Caco-2 (cell line): Measurements from ENCODE around the gene FHIT. TPM values are rescaled to one million over a fixed set of nuclear protein-coding genes. Genes with fewer than 3 reads are reported as not detected.

ENCODE experiments used
- BruUV-seq: library from RNA; stranded (reverse); fragments of 400-500 nt; replicated peaks from 2 replicates; lab custom pipeline; 2021; lab: Mats Ljungman, UMichigan
- CTCF ChIA-PET: fragments of 300-600 bp; sonication (Branson Sonifier 250); formaldehyde crosslinking; loops from one replicate; lab custom pipeline; 2022; ENCODE audit warnings: antibody characterized with exemption; lab: Charles Lee
- POLR2A ChIA-PET: fragments of 300-600 bp; sonication (Branson Sonifier 250); formaldehyde crosslinking; loops from one replicate; lab custom pipeline; 2022; ENCODE audit warnings: antibody characterized with exemption; lab: Charles Lee
- DNase-seq, 2 experiments: peaks; one replicate each; pipeline versions ENCODE4 v3.0.0 to v3.0.0-alpha.2; 2020 to 2022
- H3K27me3 ChIP-seq: replicated peaks from 2 replicates; pipeline ENCODE4 v1.6.0; 2011; ENCODE audit warnings: low read length; ENCODE audit not compliant: control insufficient read depth, insufficient read depth
- H3K36me3 ChIP-seq: 2 replicates; pipeline ENCODE4 v1.5.1; 2011; ENCODE audit warnings: low read length; ENCODE audit not compliant: control insufficient read depth, insufficient read depth
- H3K4me1 ChIP-seq: fragments of 250-450 bp; sonication (Bioruptor Pico); 2 replicates; pipeline ENCODE4 v1.5.1; 2020; ENCODE audit warnings: mild to moderate bottlenecking
- H3K4me3 ChIP-seq: 2 replicates; pipeline ENCODE4 v1.5.1; 2011; ENCODE audit warnings: low read depth, mild to moderate bottlenecking, control low read depth, low read length
- H3K9me3 ChIP-seq: fragments of 250-450 bp; sonication (Bioruptor Pico); 2 replicates; pipeline ENCODE4 v1.5.1; 2020; ENCODE audit warnings: mild to moderate bottlenecking, moderate library complexity
- H3K27ac Mint-ChIP-seq: one replicate; pipeline ENCODE4 v1.8.0; 2022; ENCODE audit warnings: mixed read lengths; ENCODE audit not compliant: unreplicated experiment
- H3K27me3 Mint-ChIP-seq: one replicate; pipeline ENCODE4 v1.8.0; 2022; ENCODE audit warnings: mixed read lengths; ENCODE audit not compliant: insufficient read depth, unreplicated experiment
- H3K36me3 Mint-ChIP-seq: one replicate; pipeline ENCODE4 v1.8.0; 2022; ENCODE audit warnings: mild to moderate bottlenecking, mixed read lengths; ENCODE audit not compliant: insufficient read depth, unreplicated experiment
- H3K4me1 Mint-ChIP-seq: one replicate; pipeline ENCODE4 v1.8.0; 2022; ENCODE audit warnings: low read depth, mixed read lengths; ENCODE audit not compliant: unreplicated experiment
- H3K4me3 Mint-ChIP-seq: one replicate; pipeline ENCODE4 v1.8.0; 2022; ENCODE audit warnings: mild to moderate bottlenecking, moderate library complexity, mixed read lengths; ENCODE audit not compliant: unreplicated experiment
- H3K9me3 Mint-ChIP-seq: one replicate; pipeline ENCODE4 v1.8.0; 2022; ENCODE audit warnings: mixed read lengths; ENCODE audit not compliant: unreplicated experiment
- intact Hi-C: fragments of 100-400 bp; cut with micrococcal nuclease; formaldehyde crosslinking; loops from one replicate; pipeline ENCODE4 v1.10.0; 2022; ENCODE audit not compliant: unreplicated experiment
- total RNA-seq: library from RNA; stranded (reverse); gene quantifications from 2 replicates; pipeline ENCODE4 v1.2.3, GENCODE V29; 2022
- TF ChIP-seq, protein P1 (sequence below), 2 experiments: fragments of 200-600 bp in 1 of 2; IDR thresholded peaks; 1 replicate in 1 of 2; 2 replicates in 1 of 2; pipeline versions ENCODE4 v1.5.1 to v1.8.0; 2011 to 2022; ENCODE audit warnings: antibody characterized with exemption in 1 of 2, control low read depth in 1 of 2, inconsistent platforms in 1 of 2, low read depth in 1 of 2, low read length in 1 of 2, mild to moderate bottlenecking in 1 of 2, moderate library complexity in 1 of 2; ENCODE audit not compliant: insufficient read depth in 1 of 2, severe bottlenecking in 1 of 2, unreplicated experiment in 1 of 2

FHIT gene
- total RNA-seq, 1 experiment from 2014 or later = 8.3 TPM

DNA sequence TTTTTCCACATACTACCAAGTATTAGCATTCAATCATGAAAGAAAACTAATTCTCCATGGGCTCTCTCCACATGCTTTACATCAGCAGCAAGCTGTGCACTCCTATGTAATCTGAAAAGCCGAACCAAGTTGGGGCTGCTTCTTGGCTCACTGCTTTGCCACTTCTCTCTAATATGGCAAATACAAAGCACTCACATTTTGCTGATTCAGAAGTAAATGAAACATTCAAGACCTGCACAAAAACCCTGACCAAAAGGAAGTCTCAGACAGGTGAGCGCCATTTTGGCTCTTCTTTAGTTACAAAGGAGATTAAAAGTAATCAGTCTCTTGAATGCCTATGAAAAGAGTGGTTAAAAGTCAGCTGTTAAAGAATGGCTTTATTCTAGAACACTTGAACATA, 915.2 kb downstream of the FHIT start:
- Histone ChIP-seq H3K27me3 (no peaks in the 10 kb centered on the region), H3K4me3 (no peak overlapping the region), H3K36me3 (no peaks in the 10 kb centered on the region), H3K9me3 (no peaks in the 10 kb centered on the region), H3K4me1 (no peaks in the 10 kb centered on the region)
- no peaks in the 10 kb centered on the region for H3K27me3 Mint-ChIP-seq
- TF ChIP-seq, protein P1, sequence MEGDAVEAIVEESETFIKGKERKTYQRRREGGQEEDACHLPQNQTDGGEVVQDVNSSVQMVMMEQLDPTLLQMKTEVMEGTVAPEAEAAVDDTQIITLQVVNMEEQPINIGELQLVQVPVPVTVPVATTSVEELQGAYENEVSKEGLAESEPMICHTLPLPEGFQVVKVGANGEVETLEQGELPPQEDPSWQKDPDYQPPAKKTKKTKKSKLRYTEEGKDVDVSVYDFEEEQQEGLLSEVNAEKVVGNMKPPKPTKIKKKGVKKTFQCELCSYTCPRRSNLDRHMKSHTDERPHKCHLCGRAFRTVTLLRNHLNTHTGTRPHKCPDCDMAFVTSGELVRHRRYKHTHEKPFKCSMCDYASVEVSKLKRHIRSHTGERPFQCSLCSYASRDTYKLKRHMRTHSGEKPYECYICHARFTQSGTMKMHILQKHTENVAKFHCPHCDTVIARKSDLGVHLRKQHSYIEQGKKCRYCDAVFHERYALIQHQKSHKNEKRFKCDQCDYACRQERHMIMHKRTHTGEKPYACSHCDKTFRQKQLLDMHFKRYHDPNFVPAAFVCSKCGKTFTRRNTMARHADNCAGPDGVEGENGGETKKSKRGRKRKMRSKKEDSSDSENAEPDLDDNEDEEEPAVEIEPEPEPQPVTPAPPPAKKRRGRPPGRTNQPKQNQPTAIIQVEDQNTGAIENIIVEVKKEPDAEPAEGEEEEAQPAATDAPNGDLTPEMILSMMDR (IDR thresholded peaks at IDR 0.05; ENCODE audit: insufficient read depth in 1 of 2, low read depth in 1 of 2, low read length in 1 of 2, severe bottlenecking in 1 of 2, unreplicated experiment in 1 of 2) = no peak
- intact Hi-C loops = no loop called here
- BruUV-seq = no TSS peak
- no peak for DNase-seq
- H3K36me3 Mint-ChIP-seq = no peaks in the 10 kb centered on the region
- ChIA-PET CTCF (no interaction called here), POLR2A (no interaction called here)
- H3K27ac Mint-ChIP-seq = no peak overlapping the region
- no peaks in the 10 kb centered on the region for H3K4me1 Mint-ChIP-seq
- H3K9me3 Mint-ChIP-seq = no peaks in the 10 kb centered on the region
- H3K4me3 Mint-ChIP-seq = no peak overlapping the region

DNA sequence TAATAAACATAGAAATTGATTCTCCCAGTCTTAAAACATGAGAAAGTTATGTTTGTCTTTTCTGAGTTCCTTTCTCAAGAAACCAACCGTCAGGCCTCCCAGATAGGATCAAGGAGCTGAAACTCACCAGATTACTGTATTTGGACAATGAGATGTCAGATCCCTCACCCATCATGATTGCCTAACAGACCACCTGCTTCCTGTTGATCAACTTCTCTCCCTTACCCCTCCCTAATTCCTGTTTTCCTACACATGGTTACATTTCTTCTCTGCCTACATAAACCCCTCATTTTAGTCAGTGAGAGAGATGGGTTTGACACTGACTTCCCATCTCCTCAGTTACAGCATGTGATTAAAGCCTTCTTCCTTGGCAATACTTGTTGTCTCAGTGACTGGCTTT, 917.5 kb downstream of the FHIT start:
- Histone ChIP-seq H3K9me3 (no peaks in the 10 kb centered on the region), H3K36me3 (no peaks in the 10 kb centered on the region), H3K4me1 (no peaks in the 10 kb centered on the region), H3K4me3 (no peak overlapping the region), H3K27me3 (no peaks in the 10 kb centered on the region)
- CTCF ChIA-PET = no interaction called here
- Mint-ChIP-seq H3K36me3 (no peaks in the 10 kb centered on the region), H3K4me3 (no peak overlapping the region), H3K27me3 (no peaks in the 10 kb centered on the region), H3K4me1 (no peaks in the 10 kb centered on the region), H3K9me3 (no peaks in the 10 kb centered on the region), H3K27ac (no peak overlapping the region)
- TF ChIP-seq, protein P1 (IDR thresholded peaks at IDR 0.05; ENCODE audit: insufficient read depth in 1 of 2, low read depth in 1 of 2, low read length in 1 of 2, severe bottlenecking in 1 of 2, unreplicated experiment in 1 of 2) = no peak
- no TSS peak for BruUV-seq
- POLR2A ChIA-PET = no interaction called here
- no peak for DNase-seq
- intact Hi-C loops = no loop called here

GRCh38 chr3:60330107-60330506, 921.1 kb downstream of the FHIT start:
- Histone ChIP-seq H3K4me3 (no peak overlapping the region), H3K9me3 (no peaks in the 10 kb centered on the region), H3K36me3 (no peaks in the 10 kb centered on the region), H3K4me1 (no peaks in the 10 kb centered on the region), H3K27me3 (no peaks in the 10 kb centered on the region)
- H3K9me3 Mint-ChIP-seq = no peaks in the 10 kb centered on the region
- no peak for DNase-seq
- no peaks in the 10 kb centered on the region for H3K4me1 Mint-ChIP-seq
- CTCF ChIA-PET = no interaction called here
- intact Hi-C loops = no loop called here
- no peak overlapping the region for H3K4me3 Mint-ChIP-seq
- POLR2A ChIA-PET = no interaction called here
- H3K36me3 Mint-ChIP-seq = no peaks in the 10 kb centered on the region
- BruUV-seq = no TSS peak
- TF ChIP-seq, protein P1 (IDR thresholded peaks at IDR 0.05; ENCODE audit: insufficient read depth in 1 of 2, low read depth in 1 of 2, low read length in 1 of 2, severe bottlenecking in 1 of 2, unreplicated experiment in 1 of 2) = no peak
- H3K27me3 Mint-ChIP-seq = no peaks in the 10 kb centered on the region
- H3K27ac Mint-ChIP-seq = no peak overlapping the region
